Coronary artery (tissue), 2 donors: ENCODE measurements around the gene ZNF766.

ENCODE experiments used
- DNase-seq: peaks from one replicate; pipeline ENCODE4 v3.0.0-alpha.2; 2017; ENCODE audit warnings: low spot score
- H3K27ac ChIP-seq, 2 donors: fragments of 200-600 bp; sonication (generic); one replicate each; pipeline ENCODE4 v1.5.1; 2016 to 2019
- H3K4me3 ChIP-seq: fragments of 200-600 bp; sonication (generic); 2 replicates; pipeline ENCODE4 v1.5.1; 2016; ENCODE audit warnings: mild to moderate bottlenecking, moderate library complexity
- TF ChIP-seq, protein P1 (sequence below): fragments of 200-600 bp; sonication (generic); IDR thresholded peaks from one replicate; pipeline ENCODE4 v1.5.1; 2019; ENCODE audit warnings: antibody characterized with exemption

ZNF766 gene

GRCh38 chr19:52296773-52297600 lies 27.6 kb downstream of the ZNF766 start, which contains the start of gene ZNF480:
Gene ZNF480 (plus strand): TSS chr19:52297169. CDS start chr19:52300413, 3,244 bp downstream.
- H3K27ac ChIP-seq = peak within 1 kb of the TSS; percentile 79 to 94

GRCh38 chr19:52297601-52298364 lies 28.4 kb downstream of the ZNF766 start:
- H3K4me3 ChIP-seq = peak overlapping the region; percentile 95
- DNase-seq = no peak
- H3K27ac ChIP-seq = peak overlapping the region; percentile 79 to 94
- TF ChIP-seq, protein P1, sequence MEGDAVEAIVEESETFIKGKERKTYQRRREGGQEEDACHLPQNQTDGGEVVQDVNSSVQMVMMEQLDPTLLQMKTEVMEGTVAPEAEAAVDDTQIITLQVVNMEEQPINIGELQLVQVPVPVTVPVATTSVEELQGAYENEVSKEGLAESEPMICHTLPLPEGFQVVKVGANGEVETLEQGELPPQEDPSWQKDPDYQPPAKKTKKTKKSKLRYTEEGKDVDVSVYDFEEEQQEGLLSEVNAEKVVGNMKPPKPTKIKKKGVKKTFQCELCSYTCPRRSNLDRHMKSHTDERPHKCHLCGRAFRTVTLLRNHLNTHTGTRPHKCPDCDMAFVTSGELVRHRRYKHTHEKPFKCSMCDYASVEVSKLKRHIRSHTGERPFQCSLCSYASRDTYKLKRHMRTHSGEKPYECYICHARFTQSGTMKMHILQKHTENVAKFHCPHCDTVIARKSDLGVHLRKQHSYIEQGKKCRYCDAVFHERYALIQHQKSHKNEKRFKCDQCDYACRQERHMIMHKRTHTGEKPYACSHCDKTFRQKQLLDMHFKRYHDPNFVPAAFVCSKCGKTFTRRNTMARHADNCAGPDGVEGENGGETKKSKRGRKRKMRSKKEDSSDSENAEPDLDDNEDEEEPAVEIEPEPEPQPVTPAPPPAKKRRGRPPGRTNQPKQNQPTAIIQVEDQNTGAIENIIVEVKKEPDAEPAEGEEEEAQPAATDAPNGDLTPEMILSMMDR = no peak

More at GRCh38 chr19:52296773-52297600, 27.6 kb downstream of the ZNF766 start, which contains the start of gene ZNF480:
- peak within 1 kb of the TSS; percentile 95 for H3K4me3 ChIP-seq
- peak; percentile 84 for DNase-seq
- TF ChIP-seq, protein P1 = no peak

- no peak for DNase-seq
- no peak overlapping the region for H3K4me3 ChIP-seq
Measured at GRCh38 chr19:52307275-52307674, 37.9 kb downstream of the ZNF766 start.

DNA sequence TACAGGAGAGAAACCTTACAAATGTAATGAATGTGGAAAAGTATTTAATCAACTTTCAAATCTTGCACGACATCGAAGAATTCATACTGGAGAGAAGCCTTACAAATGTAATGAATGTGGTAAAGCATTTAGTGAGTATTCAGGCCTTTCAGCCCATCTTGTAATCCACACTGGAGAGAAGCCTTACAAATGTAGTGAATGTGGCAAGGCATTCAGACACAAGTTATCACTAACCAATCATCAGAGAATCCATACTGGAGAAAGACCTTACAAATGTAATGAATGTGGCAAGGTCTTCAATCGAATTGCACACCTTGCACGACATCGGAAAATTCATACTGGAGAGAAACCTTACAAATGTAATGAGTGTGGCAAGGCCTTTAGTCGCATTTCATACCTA lies 53.0 kb downstream of the ZNF766 start:
- DNase-seq = no peak
- TF ChIP-seq, protein P1 = no peak
- Histone ChIP-seq H3K4me3 (peak overlapping the region; percentile 5), H3K27ac (no peak overlapping the region)

More at GRCh38 chr19:52307275-52307674, 37.9 kb downstream of the ZNF766 start:
- TF ChIP-seq, protein P1 = no peak
- H3K27ac ChIP-seq = no peak overlapping the region

DNA sequence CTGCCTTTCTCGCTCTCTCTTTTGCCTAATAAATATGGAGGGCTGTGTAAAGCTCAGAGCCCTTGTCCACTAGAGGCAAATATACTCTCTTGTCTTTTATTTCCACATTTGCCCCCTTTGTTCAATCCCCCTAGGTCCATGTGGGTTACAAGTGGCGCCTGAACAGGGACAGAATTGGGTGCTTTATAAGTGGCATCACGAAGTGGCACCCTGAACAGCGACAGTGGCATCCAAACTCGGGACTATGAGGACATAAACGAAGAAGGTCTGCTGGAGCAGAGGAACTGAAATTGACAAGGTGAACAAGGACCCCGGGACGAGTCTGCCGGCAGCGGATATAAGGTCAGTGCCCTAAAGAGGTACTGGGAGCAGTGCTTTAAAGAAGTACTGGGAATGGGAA lies 62.4 kb downstream of the ZNF766 start:
- DNase-seq = no peak
- H3K27ac ChIP-seq = no peak overlapping the region
- no peak overlapping the region for H3K4me3 ChIP-seq
- TF ChIP-seq, protein P1 = no peak

DNA sequence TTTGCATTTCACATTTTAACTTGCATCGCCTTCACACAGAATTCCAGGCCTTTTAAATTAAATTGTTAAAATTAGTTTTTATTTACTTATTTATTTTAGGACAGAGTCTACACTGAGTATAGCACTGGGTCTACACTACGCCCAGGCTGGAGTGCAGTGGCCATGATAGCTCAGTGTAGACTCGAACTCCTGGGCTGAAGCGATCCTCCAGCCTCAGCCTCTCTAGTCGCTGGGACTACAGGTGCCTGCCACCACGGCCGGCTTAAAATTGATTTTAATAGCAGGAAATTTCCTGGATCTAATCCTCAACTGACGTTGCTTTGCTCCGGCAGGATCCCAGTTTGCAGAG lies 66.4 kb downstream of the ZNF766 start:
- Histone ChIP-seq H3K4me3 (peak overlapping the region; percentile 79), H3K27ac (peak overlapping the region in 1 of 2 donors; percentile 79)
- no peak for DNase-seq
- TF ChIP-seq, protein P1 = no peak
